Adrenal gland (tissue), 12 donors: ENCODE measurements around the gene CIBAR2. TPM values are rescaled to one million over a fixed set of nuclear protein-coding genes. Genes with fewer than 3 reads are reported as not detected.
A peak's percentile ranks its signal among the peaks of the same experiment; 100 is the strongest.

Experiments used
- DNase-seq, 7 donors: peaks; one replicate each; pipeline ENCODE4 v3.0.0-alpha.2; 2019 to 2020
- H3K27ac ChIP-seq, 5 donors: fragments of 200-600 bp; sonication (generic) in 4 of 5; 1 replicate in 3 of 5; 2 replicates in 2 of 5; pipeline versions ENCODE4 v1.5.1 to v1.8.0; 2016 to 2020; ENCODE audit warnings: mild to moderate bottlenecking in 1 of 5
- H3K27me3 ChIP-seq: fragments of 200-600 bp; 2 replicates; pipeline ENCODE4 v1.8.0; 2021
- H3K36me3 ChIP-seq, 2 donors: fragments of 200-600 bp; replicated peaks in 1 of 2; 1 replicate in 1 of 2; 2 replicates in 1 of 2; pipeline versions ENCODE4 v1.5.1 to v1.8.0; 2018 to 2022
- H3K4me1 ChIP-seq, 2 donors: fragments of 200-600 bp; replicated peaks in 1 of 2; 1 replicate in 1 of 2; 2 replicates in 1 of 2; pipeline versions ENCODE4 v1.5.1 to v1.8.0; 2018 to 2021
- H3K4me3 ChIP-seq, 4 donors: fragments of 200-600 bp; sonication (generic) in 3 of 4; one replicate each; pipeline ENCODE4 v1.5.1; 2016 to 2018
- H3K9me3 ChIP-seq, 3 donors: fragments of 200-600 bp; sonication (generic) in 1 of 3; replicated peaks in 1 of 3; 1 replicate in 2 of 3; 2 replicates in 1 of 3; pipeline versions ENCODE4 v1.5.1 to v1.8.0; 2016 to 2021
- CTCF ChIP-seq, 6 experiments: fragments of 450-650 bp in 4 of 6; fragments of 200-600 bp in 2 of 6; sonication (generic) in 1 of 6; IDR thresholded peaks; 1 replicate in 5 of 6; 2 replicates in 1 of 6; pipeline versions ENCODE4 v1.5.1 to v1.8.0; 2016 to 2021; ENCODE audit warnings: antibody characterized with exemption in 6 of 6, mild to moderate bottlenecking in 2 of 6, moderate library complexity in 1 of 6
- POLR2A ChIP-seq, 2 donors: fragments of 450-650 bp; IDR thresholded peaks; one replicate each; pipeline ENCODE4 v1.6.1; 2017; ENCODE audit warnings: antibody characterized with exemption in 2 of 2, mild to moderate bottlenecking in 2 of 2, moderate library complexity in 1 of 2
- WGBS, 4 donors: extraction: QIAGEN DNeasy Blood & Tissue Kit in 2 of 4; methylation state at CpG; one replicate each; pipeline versions ENCODE4 v1.1.5 to v1.1.7; 2013 to 2017; 5-methylcytosine and 5-hydroxymethylcytosine counted together
- intact Hi-C, 2 donors: fragments of 100-400 bp; cut with DNase I; formaldehyde crosslinking; loops; one replicate each; pipeline versions ENCODE4 v1.14.1 to v1.15.0; 2022 to 2023
- polyA plus RNA-seq, 3 donors: library from polyadenylated mRNA; stranded (reverse); fragments of 200-250 nt in 2 of 3; fragments of 350-450 nt in 1 of 3; fragmentation: Illumina TruSeq in 1 of 3; extraction: RNeasy Lipid Tissue Mini Kit (QIAGEN cat#74804) in 1 of 3; gene quantifications; one replicate each; pipeline ENCODE4 v1.2.3, GENCODE V29; 2013 to 2014
- total RNA-seq, 9 donors: library from RNA; depleted of rRNA in 4 of 9; stranded (reverse); fragments of >200 nt in 4 of 9; fragments of 120-200 nt in 1 of 9; fragmentation: NEBNext Ultra II Directional in 1 of 9; extraction: Animal tissue kit (Norgen Biotek cat#: 25700) in 1 of 9; gene quantifications; one replicate each; pipeline versions ENCODE4 v1.1.0 to v1.2.4, GENCODE V29; 2013 to 2023
- donor health status: healthy with polysubstance abuse.
- donor health status: Bipolar disorder and iron deficiency.
- donor health status: DM: yes; HTN: yes; CAD: no.
- donor health status: DM: no; HTN: no; CAD: no.
- donor health status: DM: no; HTN: no; CAD: no.
- donor health status: DM: yes; HTN: yes; CAD: no.

CIBAR2 gene
- total and polyA plus RNA-seq, 12 donors = 0.17 to 2.6 (median 0.73) TPM; not detected in 4

GRCh38 chr16:85051683-85052082, 60.6 kb downstream of the CIBAR2 start:
- intact Hi-C loops = no loop called here
- Histone ChIP-seq H3K4me3 (no peak overlapping the region), H3K36me3 (no peaks in the 10 kb centered on the region), H3K27ac (peak overlapping the region in 1 of 5 donors; percentile 52), H3K27me3 (no peaks in the 10 kb centered on the region), H3K4me1 (peaks cover 13 to 46% of the 10 kb centered on the region in 2 donors), H3K9me3 (no peaks in the 10 kb centered on the region)
- TF ChIP-seq CTCF (IDR thresholded peaks at IDR 0.05) (no peak), POLR2A (IDR thresholded peaks at IDR 0.05) (no peak)
- DNase-seq = no peak
- WGBS, 4 donors = 88 to 94% (median 92%) methylated on average over 8 of the region's 8 CpGs

GRCh38 chr16:85051067-85051581, 61.1 kb downstream of the CIBAR2 start:
- Histone ChIP-seq H3K4me3 (no peak overlapping the region), H3K27ac (peak overlapping the region in 1 of 5 donors; percentile 52), H3K27me3 (no peaks in the 10 kb centered on the region), H3K9me3 (no peaks in the 10 kb centered on the region), H3K4me1 (peaks cover 12 to 42% of the 10 kb centered on the region in 2 donors), H3K36me3 (no peaks in the 10 kb centered on the region)
- WGBS, 4 donors = 66 to 74% (median 71%) methylated on average over 8 of the region's 8 CpGs
- intact Hi-C loops = no loop called here
- no peak for DNase-seq
- TF ChIP-seq CTCF (IDR thresholded peaks at IDR 0.05) (no peak), POLR2A (IDR thresholded peaks at IDR 0.05) (no peak)

- intact Hi-C loops = no loop called here
- H3K27me3 ChIP-seq = no peaks in the 10 kb centered on the region
- 92 to 99% (median 97%) methylated on average over 8 to 15 of the region's 15 CpGs for WGBS, 4 donors
- no peaks in the 10 kb centered on the region for H3K9me3 ChIP-seq
- no peaks in the 10 kb centered on the region for H3K36me3 ChIP-seq
- no peak overlapping the region for H3K27ac ChIP-seq
- peaks cover 2 to 31% of the 10 kb centered on the region in 2 donors for H3K4me1 ChIP-seq
- DNase-seq = no peak
- no peak overlapping the region for H3K4me3 ChIP-seq
- no peak for TF ChIP-seq POLR2A (IDR thresholded peaks at IDR 0.05)
- no peak for TF ChIP-seq CTCF (IDR thresholded peaks at IDR 0.05)
These were observed 62.5 kb downstream of the CIBAR2 start for GRCh38 chr16:85049706-85050305.

- Histone ChIP-seq H3K4me3 (no peak overlapping the region), H3K36me3 (no peaks in the 10 kb centered on the region), H3K27ac (no peak overlapping the region), H3K9me3 (no peaks in the 10 kb centered on the region), H3K27me3 (no peaks in the 10 kb centered on the region), H3K4me1 (peaks cover 0 to 28% of the 10 kb centered on the region in 2 donors)
- WGBS, 4 donors = 90 to 97% (median 94%) methylated on average over 15 to 17 of the region's 17 CpGs
- no peak for DNase-seq
- intact Hi-C loops = no loop called here
- TF ChIP-seq CTCF (IDR thresholded peaks at IDR 0.05) (no peak), POLR2A (IDR thresholded peaks at IDR 0.05) (no peak)
These were observed 63.2 kb downstream of the CIBAR2 start for GRCh38 chr16:85048921-85049562.

Other genes with a start within 250 kb of the CIBAR2 start
- 10 to 100 TPM; 36.0 to 74.6 (median 46.7) TPM for gene ZDHHC7, start 100.9 kb downstream of the CIBAR2 start, total RNA-seq
- gene ZDHHC7, start 100.9 kb downstream of the CIBAR2 start, polyA plus RNA-seq = 10 to 100 TPM; 22.5 to 34.8 (median 24.4) TPM
- gene KIAA0513, start 84.7 kb downstream of the CIBAR2 start, total RNA-seq = 10 to 100 TPM in 8 of 9 donors, 1 to 10 TPM in 1; 7.5 to 36.7 (median 22.2) TPM
- gene KIAA0513, start 84.7 kb downstream of the CIBAR2 start, polyA plus RNA-seq = 10 to 100 TPM in 1 of 3 donors, 1 to 10 TPM in 2; 8.6 to 12.2 (median 9.5) TPM